Hypothalamus (tissue), 51 donors: ENCODE data around the gene NCOA7.

Source experiments
- DNase-seq, 51 donors: peaks; one replicate each; lab custom pipeline; 2025; lab: John Stamatoyannopoulos, UW

NCOA7 gene

GRCh38 chr6:125858427-125859320 is 67.9 kb downstream of the NCOA7 start:
- DNase-seq = peak in 29 of 51 donors; percentile 4 to 80 (median 37)

DNA sequence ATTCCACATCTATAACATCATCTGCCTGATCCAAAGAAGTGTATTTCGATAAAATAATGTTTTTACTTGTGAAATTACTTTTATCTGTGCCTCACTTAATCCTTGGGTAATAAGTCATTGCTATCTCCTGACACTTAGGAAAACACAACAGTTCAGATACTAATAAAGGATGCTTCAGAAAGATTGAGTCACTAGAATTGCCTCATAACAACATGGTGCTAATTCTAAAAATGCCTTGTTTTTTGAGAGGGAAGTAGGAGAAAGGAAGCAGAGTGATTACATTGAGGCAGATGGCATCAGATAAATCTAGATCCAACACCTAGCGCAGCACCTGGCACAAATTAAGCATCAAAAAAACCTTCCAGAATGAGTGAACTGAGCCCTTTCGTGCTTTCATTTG is 69.0 kb downstream of the NCOA7 start:
- no peak for DNase-seq

- DNase-seq = no peak
Observed at GRCh38 chr6:125863023-125863422, 72.3 kb downstream of the NCOA7 start.

- DNase-seq = no peak
Observed at GRCh38 chr6:125865015-125865414, 74.3 kb downstream of the NCOA7 start.

DNA sequence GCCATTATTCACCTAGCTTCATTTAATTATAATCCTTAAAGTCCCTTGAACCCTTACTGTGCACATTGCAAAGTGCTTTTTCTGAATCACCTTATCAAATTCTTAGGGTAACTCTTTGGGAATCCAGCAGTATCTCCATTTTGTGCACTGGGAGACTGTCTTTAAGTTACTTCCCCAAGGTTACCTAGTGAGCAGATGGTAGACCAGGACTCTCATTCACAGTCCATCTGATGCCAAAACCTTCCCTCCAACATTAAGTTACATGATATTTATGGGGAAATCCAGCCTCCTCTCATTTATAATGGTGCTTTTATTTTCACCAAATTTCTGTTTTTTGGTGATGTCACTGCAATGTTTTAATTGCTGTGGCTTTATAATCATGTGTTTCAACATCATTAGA is 75.7 kb downstream of the NCOA7 start:
- no peak for DNase-seq

DNA sequence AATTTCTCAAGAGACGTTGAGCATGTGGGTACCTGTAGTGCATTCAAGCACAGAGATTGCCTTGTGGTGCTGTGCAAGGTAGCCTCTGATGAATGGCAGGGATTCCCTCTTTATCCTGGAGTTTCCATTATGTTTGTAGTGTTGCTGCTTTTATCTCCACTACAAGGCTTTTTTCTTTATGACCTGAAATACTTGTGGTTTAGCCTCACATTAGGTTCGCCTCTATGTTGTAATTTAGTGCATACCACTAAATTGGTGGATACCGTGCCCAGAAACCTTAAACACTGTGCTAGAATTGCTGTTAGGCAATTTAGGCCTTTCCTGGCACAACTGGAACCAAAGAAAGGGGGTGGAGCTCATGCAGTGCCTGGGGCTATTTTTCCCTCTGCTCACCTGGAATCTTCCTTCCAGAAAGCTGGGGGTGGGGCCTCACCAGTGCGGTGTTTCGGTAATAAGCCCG is 76.8 kb downstream of the NCOA7 start:
- DNase-seq = peak in 1 of 51 donors; percentile 23

- no peak for DNase-seq
Observed at GRCh38 chr6:125868252-125868651, 77.5 kb downstream of the NCOA7 start.

DNA sequence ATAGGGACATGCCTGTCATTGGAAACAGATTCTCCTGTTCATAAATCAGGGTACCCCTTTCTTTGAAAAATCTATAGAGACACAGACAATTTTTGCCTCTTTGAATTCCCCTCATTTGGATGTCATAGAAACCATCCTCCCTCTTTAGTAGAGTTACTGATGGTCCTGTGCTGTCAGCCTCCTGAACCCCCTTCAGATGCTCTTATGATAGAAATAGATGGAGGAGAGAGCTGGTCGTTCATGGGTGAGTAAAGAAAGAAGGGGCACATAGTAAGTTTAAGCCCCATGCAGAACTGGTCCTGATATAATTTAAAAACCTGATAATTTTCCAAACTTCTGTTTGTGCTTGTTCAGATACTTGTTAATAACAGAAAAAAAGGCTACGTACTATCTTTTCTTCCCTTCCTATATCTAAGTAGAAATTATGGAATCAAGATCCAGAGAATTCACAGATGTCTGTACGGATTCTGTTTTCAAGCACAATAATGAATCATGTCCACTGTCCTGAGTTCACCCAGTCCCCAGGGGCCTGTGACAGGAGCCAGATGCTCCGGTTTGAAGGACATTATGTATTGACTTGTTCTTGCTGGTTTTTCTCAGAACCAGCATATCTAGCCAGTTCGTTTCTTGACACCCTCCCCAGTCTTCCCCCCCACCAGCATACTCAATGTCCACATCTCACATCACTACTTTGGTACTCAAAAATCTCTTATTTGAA is 78.1 kb downstream of the NCOA7 start:
- DNase-seq = peak in 21 of 51 donors; percentile 2 to 79 (median 30)

GRCh38 chr6:125869427-125869826 is 78.7 kb downstream of the NCOA7 start:
- DNase-seq = peak in 5 of 51 donors; percentile 4 to 41 (median 24)

- DNase-seq = no peak
Observed at GRCh38 chr6:125871365-125871764, 80.6 kb downstream of the NCOA7 start.

- DNase-seq = no peak
Observed at GRCh38 chr6:125872259-125872921, 81.6 kb downstream of the NCOA7 start.

GRCh38 chr6:125882243-125882642 is 91.5 kb downstream of the NCOA7 start:
- DNase-seq = no peak

DNA sequence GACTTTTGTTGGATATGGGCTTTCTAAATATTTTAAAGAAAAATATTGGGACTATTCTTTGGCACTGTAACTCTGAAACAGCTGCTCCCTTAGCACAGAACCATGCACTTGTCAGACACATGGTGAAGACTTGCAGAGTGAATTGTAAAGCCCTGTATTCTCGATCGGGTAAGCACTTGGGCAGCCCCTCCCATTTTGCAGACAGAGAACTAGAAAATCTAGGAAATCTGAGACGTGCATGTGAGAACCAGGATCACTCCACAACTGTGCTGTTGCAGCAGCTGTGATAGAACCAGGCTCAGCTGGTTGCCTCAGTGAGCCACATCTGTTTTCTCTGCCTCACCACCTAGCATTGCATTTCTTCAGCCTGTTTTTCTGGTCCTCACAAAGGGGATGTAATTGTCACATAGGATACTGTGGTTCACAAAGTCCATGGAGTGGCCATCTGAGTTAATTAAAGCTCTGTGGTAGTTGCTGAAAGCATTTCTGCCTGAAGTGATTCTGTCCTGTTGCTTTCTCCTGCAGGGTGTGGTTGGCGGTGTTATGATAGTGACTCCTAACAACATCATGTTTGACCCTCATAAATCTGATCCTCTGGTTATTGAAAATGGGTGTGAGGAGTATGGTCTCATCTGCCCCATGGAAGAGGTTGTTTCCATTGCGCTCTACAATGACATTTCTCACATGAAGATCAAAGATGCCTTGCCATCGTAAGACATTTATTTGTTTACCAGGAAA is 94.0 kb downstream of the NCOA7 start:
- no peak for DNase-seq

- no peak for DNase-seq
Observed at GRCh38 chr6:125886021-125886420, 95.3 kb downstream of the NCOA7 start.

GRCh38 chr6:125886914-125887313 is 96.2 kb downstream of the NCOA7 start:
- no peak for DNase-seq

DNA sequence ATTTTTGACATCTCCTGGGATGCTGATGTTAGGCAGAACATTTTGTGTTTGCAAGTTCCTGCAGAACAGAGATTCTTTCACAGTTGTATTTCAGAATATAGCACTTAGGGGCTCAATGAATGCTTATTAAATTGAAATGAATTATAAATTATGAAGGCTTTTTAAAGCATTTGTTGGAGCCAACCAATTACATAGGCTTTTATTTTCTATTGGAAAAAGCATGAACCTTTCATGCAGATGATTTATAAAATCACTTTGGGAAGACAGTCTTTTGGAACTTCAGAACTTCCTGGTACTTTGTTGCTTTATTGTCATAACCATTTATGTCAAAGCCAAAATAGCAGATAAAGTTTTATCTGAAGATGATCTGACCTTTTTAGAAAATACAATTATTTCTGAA is 96.6 kb downstream of the NCOA7 start:
- DNase-seq = no peak

GRCh38 chr6:125888989-125889656 is 98.4 kb downstream of the NCOA7 start:
- DNase-seq = no peak

GRCh38 chr6:125899726-125900182 is 109.0 kb downstream of the NCOA7 start:
- no peak for DNase-seq

DNA sequence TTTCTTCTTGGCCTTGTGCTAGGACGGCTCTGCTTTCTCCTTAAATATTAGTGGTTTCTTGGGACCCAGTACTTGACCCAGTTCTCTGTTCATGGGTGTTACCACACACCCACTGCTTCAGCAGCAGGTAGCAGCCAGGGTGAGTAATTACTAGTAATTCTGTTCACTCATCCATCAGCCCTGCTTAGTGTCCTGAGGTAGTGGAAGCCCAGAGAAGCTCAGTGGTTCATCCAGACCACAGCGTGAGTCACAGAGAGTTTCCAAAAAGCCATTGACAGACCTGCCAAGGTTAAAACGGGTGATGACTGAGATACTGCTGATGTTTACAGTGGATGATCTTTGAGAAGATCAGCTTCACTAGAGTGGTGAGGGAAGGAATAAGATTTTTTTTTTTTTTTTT is 114.1 kb downstream of the NCOA7 start:
- no peak for DNase-seq
